Stimulated activated CD4-positive, alpha-beta T cell treated with anti-CD3 and anti-CD28 coated beads, TNF-alpha, amount 100 ng/mL, for 4 hours (primary cell): ENCODE data around the gene DOCK1.

Experiments used
- DNase-seq, 3 experiments: peaks; one replicate each; pipeline ENCODE4 v3.0.0-alpha.2; 2020; ENCODE audit warnings: low read depth in 3 of 3

Gene DOCK1

DNA sequence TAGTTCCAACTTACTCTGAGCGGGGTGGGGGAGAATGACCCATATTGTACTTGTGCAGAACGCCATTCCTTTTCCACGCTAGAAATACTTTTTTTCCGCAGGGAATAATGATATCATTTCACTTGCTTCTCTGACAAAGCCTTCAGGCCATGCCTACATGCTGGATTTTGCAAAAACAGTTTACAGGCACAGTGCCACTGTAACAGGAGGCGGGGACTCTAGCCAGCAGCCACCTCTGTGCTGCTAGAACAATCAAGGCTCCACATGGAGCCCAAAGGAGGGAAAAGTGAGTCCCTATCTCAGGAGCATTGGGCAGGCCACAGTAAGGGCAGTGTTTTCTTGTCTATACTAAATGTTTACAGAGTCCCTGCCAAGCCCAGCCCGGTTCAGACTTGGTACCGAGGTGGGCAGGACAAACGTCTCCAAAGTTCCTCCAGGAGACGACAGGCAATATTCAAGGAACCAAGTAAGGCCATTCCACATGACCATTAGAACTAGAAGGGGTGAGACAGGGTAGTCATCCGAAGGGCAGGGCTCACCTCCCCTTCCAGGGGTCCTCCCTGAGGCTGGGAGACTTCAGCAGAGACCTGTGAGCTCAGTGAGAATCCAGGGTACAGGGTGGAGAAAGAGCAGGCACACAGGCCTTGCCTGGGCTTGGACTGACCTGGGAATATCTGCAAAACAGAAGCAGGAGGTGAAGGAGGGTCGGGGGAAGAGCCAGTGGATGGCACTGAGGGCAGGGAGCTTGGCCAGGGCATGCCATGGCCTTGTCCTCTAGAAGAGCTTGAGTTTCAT, 553.0 kb downstream of the DOCK1 start:
- DNase-seq: no peak

DNA sequence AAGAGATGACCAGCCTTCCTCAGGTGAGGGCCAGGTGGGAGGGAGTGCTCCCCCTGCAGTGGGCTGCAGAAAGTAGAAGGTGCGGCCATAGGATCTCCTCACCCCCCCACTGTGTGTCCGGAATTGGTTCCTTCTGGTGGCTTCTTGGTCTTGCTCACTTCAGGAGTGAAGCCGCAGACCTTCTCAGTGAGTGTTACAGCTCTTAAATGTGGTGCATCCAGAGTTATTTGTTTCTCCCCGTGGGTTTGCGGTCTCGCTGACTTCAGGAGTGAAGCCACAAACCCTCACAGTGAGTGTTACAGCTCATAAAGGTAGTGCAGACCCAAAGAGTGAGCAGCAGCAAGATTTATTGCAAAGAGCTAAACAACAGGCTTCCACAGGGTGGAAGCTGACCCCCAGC, 553.6 kb downstream of the DOCK1 start:
- DNase-seq: no peak

DNA sequence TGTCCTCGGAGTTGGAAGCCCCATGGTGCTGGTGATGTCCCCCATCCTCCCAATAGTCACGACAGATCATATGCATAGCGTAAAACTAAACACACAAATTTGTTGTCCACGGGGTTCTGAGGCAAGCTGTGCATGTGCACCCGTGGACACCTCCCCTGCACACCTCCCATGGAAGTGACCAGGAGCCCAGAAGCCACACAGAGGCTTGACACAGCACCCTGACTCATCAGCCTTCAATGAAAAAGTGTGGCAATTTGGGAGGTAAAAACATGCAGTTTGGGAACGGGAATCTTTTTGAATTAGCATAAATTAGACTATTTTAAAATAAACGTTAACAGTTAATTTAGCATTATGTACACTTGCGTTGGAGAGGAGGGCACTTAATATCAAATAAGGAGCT, 554.7 kb downstream of the DOCK1 start:
- DNase-seq: no peak

DNA sequence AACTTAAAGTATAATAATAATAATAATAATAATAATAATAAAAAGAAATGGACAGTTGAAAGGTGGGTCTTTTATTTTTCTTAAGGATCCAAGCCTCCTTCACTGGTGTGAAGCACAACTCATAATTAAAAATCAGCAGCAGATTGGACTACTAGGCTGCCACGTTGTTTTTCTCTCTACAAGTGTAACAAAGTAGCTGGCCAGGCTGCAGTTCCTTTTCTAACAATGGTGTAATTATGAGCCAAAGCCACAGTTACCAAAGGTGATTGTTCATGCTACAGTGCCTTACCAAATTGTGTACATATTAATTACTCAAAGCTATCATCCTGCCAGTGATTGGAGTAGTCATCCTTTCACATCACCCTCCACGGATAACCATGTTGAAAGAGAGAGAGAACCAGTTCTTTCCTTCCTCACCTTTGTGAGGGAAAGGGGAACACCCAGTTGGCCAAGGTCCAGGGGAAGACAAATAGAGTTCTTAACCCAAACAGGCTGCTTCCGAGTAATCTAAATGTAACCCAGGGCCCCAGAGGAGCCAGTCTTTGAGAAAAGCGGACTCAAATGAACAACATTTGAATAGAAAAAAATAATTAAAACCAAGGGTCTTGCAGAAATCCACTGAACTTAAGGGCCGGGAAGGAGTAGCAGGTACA, 557.5 kb downstream of the DOCK1 start:
- no peak for DNase-seq

DNA sequence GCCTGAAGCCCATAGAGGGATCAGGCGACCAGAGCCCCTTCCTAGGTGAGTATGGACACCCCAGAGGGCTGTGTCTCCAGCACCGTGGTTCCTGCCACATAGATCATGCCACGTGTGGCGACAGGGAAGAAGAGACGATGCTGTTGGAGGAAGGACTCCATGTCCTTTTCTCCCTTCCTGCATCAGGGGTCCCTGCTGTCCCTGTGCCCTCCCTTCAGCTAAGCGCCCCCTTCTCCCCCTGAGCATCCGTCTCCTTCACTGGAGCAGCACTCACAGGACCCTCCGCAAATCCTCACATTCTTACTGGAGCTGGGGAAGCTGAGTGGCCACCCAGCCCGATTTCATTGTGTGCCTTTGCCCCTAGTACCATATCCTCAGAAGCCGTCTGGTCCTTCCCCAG, 558.3 kb downstream of the DOCK1 start:
- DNase-seq: no peak

DNA sequence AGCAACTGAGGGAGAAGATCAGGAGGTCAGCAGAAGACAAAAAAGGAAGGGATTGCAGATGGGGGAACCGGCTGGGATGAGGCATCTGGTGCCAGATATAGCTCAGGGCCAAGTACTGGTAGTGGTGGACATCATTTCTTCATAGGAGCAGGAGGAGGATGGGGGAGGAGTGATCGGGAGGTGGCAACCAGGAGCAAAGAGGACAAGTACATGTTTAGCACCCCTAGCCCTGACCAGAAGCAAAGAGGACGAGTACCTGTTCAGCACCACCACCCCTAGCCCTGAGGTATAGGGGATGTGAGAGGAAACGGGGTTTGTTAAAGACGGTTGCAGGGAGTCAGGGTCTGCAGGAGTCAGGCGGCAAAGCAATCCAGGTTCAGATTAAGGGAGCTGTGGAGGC, 559.3 kb downstream of the DOCK1 start:
- no peak for DNase-seq

DNA sequence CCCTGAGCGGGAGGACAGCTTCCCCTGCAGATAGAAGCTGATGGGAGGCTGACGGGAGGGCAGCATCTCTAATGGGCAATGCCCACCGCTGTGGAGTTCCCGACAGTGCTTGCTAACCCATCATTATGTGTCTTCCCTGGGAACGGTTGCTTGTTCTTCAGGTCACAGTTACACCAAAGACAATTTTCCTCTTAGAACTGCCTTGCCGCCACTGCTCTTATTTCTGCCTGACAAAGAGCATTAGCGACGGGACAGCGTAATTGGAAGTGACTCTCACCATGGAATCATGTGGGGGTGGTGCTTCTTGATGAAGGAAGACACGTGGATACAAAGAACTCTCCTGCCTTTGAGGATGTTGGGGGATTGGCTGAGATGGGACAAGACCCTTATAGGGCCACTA, 562.6 kb downstream of the DOCK1 start:
- no peak for DNase-seq

DNA sequence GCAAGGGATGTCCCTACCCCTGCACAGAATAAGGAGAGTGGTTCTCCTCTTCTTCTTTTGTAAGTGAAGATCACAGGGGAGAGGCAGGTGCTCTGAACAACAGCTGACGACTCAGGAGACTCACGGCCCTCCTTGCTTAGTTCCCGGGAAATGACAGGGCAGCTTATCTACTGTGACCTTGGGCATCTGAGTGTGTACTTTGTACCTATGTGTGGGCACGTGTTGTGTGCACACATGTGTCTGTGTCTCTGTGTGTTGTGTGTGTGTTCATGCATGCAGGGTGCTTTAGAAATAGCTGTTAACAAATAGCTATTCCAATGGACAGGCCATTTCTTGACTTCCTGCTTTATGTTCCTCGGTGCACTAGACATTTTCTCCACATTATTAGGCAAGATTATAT, 563.4 kb downstream of the DOCK1 start:
- DNase-seq: no peak

DNA sequence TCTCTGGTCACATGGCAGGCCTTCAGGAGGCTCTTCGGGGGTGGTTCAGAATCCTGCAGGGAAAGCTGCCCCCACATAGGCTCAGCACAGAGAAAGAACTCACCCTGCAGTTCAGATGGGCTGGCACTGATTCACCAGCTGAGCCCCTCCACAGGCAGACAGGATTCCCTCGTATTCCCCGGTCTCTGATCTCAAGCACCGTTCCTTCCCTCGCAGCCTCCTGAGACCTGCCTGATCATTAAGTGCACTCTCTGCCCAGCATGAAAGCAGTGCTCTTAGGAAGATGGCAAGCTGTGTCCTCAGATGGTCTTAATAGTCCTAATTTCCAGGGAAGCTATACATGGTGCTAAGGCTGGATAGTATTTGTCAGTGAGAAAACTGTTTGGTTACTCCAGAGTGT, 565.7 kb downstream of the DOCK1 start:
- no peak for DNase-seq

DNA sequence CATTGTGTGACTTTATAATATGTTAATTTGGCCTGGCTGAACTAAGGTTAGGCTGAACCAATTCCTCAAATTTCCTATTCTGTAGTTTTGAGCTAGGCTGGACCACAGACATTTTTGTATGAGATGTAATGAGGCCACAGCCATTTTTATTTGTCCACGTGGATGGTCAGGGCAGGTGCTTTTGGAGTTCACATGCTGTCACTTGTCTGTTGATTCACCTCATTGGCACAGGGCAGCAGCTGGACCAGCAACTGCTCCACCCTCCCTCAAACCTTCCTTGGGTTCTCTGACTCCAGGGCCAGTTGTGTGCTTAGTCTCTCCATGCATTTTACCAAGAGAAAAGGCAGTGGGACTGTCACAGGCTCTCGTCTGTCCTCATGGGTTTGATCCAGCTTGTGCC, 567.7 kb downstream of the DOCK1 start:
- DNase-seq: no peak

DNA sequence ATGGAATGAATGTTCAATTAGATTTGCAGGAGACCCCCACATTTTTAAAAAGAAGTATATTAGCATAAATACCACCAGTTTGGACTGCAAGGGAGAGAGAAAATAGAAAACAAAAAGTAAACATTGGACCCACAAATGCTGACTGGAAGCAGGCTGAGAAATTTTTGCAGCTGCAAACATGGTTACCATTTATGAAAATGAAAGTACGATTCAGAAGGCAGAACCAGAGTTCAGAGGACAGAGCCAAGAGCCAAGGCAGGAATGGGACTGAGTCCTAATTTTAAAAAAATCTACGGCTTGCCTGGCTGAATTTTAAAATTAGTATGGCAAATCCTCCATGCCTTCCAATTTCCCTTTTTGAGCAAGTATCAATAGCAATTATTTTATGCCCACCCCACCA, 569.3 kb downstream of the DOCK1 start:
- no peak for DNase-seq

DNA sequence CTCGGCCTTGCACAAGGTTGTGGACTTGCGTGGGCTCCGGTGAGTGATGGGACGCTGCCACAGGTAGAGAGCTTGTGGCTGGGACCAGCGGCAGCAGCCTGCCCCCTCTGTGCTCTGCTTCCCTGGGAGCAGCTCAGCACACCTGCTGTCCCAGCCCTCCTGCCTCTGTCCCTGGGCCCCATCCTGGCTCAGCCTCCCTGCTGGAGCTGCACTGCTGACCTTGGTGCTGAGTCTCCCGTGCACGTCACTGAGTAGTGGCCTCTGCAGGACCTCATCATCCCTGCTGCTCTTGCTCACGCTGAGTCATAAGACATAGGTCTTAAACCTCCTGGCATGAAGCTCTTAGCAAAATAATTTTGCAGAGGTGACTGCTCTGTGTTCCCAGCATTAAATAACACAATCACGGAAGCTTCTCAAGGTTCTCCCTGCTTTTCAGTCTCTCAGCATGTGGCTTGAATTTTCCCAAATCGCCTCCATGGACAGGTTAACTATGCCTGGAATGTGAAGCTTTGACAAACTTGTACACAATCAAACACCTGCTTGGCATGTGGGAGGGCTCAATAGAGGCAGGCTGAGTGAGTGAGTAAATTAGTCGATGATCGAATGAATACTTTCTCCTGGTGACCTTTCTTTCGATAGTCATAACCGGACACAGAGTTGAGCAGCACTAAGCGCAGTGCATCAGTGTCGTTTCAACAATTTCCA, 580.1 kb downstream of the DOCK1 start:
- DNase-seq: no peak

DNA sequence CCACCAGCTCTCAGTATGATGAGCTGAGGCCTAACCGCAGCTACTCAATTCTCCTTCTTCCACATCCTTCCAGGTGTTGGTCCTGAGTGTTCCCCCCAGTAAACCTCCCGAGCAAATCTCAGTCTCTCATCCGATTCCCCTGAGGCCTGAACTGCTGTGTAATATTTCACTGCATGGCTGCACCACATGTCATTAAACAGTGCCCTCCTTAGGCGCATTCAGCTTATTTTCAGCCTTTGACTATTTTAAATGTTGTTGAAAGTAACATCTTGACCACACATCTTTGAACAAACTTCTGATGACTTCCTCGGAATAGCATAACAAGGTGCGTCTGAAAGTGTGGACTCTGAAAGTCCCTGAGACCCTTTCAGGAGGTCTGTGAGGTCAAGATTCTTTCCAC, 581.1 kb downstream of the DOCK1 start:
- DNase-seq: no peak

DNA sequence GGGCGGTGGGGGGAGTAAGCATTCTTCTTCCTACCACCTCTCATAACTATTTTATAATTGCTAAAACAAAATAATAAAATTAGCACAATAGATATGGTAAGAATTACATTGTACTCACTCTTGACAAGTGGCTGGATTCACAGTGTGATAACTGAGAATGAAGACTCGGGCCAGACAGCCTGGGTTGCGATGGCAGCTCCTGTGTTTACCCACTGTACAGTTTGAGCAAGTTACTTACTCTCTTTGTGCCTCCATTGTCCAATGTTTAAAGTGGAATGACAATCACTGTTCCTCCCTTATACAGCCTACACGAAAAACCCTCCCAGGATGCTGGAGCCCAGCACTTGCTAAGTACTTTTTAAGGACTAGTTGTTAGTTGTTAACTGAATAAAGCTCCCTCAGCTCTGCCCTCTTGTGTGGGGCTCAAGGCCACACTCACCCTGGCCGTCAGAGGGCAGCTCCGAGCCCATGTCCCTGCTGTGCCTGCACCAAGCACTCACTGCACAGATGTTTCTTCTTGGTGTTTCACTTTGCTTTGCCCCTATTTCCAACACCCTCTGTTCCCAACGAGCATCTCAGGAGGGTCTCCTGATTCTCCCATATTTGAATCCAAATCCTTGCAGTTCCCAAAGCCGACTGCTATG, 587.5 kb downstream of the DOCK1 start:
- DNase-seq: no peak

DNA sequence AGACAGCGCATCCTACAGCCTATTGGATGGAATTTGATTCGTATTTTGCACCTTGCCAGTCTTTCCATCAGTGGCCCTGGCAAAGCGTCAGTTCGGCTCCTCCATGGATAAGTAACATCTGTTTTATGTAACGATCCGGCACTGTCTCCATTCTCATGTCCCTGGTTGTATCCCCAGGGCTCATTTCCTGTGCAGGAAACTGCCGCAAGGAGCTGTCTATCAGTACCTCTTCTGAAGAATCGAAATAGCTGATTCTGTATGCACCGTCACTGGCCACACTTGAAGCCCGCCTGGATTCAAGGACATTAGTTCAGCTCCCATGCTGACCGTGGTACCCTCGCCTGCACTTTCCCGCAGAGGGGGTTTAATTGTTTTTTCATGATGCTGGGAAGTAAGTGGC, 590.8 kb downstream of the DOCK1 start:
- DNase-seq: no peak

DNA sequence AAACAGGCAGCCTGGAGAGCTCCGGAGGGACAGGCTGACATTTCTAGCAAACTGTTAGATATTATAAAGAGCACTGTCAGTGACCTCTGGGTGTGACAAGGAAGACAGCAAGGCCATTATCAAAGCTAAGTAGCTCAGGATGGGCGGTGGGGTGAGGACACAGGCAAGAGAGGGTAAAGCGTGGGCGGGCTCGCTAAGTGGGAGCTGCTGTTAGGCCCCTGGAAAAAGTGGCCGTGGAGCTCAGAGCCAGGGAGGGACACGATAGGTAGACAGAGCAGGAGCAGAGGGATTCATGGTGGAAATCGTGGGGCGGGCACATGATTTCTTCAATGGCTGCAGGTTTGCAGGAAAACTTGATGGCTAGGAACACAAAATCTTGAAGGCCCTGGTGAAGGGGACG, 592.5 kb downstream of the DOCK1 start:
- no peak for DNase-seq

DNA sequence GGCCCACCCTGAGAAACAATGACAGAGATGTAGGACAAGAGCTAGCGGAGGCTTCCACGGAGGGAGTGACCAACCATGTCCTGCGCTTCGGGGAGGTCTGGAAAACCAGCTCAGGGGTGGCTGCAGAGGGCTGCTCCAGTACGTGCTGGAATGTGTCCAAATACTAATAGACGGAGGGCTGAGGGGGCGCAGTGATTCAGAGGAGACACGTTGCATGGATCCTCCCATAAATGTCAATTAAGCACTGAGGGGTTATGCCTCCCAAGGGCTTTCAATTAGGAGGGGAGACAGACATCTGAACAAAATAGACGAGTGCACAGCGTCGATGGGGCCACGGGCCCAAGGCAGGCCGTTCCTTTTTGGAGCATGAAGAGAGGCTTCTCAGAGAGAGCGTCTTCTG, 592.9 kb downstream of the DOCK1 start:
- DNase-seq: no peak

DNA sequence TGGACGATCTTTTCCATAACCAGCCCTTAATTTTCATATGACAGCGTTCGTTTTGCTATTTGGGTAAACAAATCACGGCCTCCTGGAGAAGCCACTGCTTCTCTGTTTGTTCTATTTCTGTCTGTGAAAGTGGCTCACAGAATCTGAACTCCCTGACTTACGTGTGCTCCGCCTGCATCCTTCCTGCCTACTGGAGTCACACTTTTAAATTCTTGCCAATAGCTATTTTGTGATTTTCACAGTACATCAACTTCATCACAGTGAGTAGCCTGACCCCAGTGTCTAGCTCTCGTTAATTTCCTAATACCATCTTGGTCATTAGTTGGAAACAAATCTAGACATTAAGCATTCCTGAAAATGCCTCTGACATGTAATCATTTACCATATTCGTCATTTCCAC, 594.9 kb downstream of the DOCK1 start:
- no peak for DNase-seq
